OCI-LY3 (cell line): Measurements from ENCODE around the gene EIF4EBP2.

Experiments
- EZH2phosphoT487 ChIP-seq: fragments of 200-600 bp; shearing (Covaris generic); IDR thresholded peaks from 2 replicates; pipeline ENCODE4 v1.6.1; 2018; ENCODE audit warnings: antibody characterized with exemption, mixed run types, low read depth
- TF ChIP-seq, protein P1 (sequence below): fragments of 200-600, 300-600 bp; sonication (generic); IDR thresholded peaks from 2 replicates; pipeline ENCODE4 v1.5.1; 2014; ENCODE audit warnings: antibody characterized with exemption, low read length, low read depth

DNA sequence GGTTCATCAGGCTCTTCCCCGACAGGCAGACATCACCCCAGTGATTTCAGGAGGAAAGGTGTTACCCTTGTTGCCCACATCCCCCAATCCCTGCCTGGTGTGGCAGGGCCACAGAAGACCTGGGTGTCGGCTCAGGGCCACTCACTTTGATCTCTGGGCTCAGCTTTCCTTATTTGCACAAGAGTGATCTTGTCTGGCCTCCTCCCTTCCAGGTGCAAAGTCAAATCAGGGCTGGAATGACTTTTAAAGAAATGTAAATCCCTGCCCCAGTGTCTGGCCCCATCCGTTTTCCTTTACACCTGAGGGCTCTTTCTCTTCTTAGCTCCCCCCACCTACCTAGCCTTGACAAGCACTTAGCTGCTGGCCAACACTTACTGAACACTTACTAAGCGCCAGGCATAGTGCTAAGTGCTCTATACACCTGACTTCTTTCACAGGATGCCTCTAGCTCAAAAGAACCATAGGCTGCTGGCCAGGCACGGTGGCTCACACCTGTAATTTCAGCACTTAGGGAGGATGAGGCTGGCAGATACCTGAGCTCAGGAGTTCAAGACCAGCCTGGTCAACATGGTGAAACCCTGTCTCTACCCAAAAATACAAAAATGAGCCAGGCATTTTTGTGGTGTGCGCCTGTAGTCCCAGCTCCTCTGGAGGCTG is 38.5 kb downstream of the EIF4EBP2 start:
- TF ChIP-seq, protein P1, sequence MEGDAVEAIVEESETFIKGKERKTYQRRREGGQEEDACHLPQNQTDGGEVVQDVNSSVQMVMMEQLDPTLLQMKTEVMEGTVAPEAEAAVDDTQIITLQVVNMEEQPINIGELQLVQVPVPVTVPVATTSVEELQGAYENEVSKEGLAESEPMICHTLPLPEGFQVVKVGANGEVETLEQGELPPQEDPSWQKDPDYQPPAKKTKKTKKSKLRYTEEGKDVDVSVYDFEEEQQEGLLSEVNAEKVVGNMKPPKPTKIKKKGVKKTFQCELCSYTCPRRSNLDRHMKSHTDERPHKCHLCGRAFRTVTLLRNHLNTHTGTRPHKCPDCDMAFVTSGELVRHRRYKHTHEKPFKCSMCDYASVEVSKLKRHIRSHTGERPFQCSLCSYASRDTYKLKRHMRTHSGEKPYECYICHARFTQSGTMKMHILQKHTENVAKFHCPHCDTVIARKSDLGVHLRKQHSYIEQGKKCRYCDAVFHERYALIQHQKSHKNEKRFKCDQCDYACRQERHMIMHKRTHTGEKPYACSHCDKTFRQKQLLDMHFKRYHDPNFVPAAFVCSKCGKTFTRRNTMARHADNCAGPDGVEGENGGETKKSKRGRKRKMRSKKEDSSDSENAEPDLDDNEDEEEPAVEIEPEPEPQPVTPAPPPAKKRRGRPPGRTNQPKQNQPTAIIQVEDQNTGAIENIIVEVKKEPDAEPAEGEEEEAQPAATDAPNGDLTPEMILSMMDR, result no peak
- TF ChIP-seq EZH2phosphoT487, result no peak
